HepG2 (cell line): ENCODE results near the gene CRLF1. TPM values are rescaled to one million over a fixed set of nuclear protein-coding genes. Genes with fewer than 3 reads are reported as not detected.

Source experiments
- CEBPB ChIP-seq: IDR thresholded peaks from 2 replicates; pipeline ENCODE4 v1.6.1; 2011; ENCODE audit warnings: low read depth, low read length, improper control_type of control experiment, borderline replicate concordance
- EHMT2 ChIP-seq: fragments of 200-600 bp; sonication (generic); IDR thresholded peaks from 2 replicates; pipeline ENCODE4 v1.7.0; 2017; ENCODE audit warnings: antibody characterized with exemption, low read depth, low read length, borderline replicate concordance
- MAF1 ChIP-seq: sonication (generic); formaldehyde crosslinking; IDR thresholded peaks from 2 replicates; pipeline ENCODE4 v1.5.0; 2020; ENCODE audit warnings: missing genetic modification reagents, borderline replicate concordance
- REST ChIP-seq, 2 experiments: IDR thresholded peaks; 2 replicates each; pipeline ENCODE4 v1.6.1; 2011 to 2012; ENCODE audit warnings: low read length in 2 of 2, borderline replicate concordance in 1 of 2, low read depth in 1 of 2, mild to moderate bottlenecking in 1 of 2, moderate library complexity in 1 of 2
- SIX4 ChIP-seq: sonication (generic); formaldehyde crosslinking; IDR thresholded peaks from 2 replicates; pipeline ENCODE4 v1.4.0; 2020; ENCODE audit warnings: missing genetic modification reagents
- SRSF4 ChIP-seq: fragments of 200-400 bp; formaldehyde crosslinking; IDR thresholded peaks from one replicate; pipeline ENCODE4 v1.6.1; 2018; ENCODE audit warnings: mild to moderate bottlenecking, low read depth, low read length, moderate library complexity; ENCODE audit not compliant: poor library complexity, severe bottlenecking
- ZBTB46 ChIP-seq: sonication (generic); formaldehyde crosslinking; IDR thresholded peaks from 2 replicates; pipeline ENCODE4 v1.4.0; 2020; ENCODE audit warnings: mild to moderate bottlenecking, missing genetic modification reagents, borderline replicate concordance
- ZC3H4 ChIP-seq: sonication (generic); formaldehyde crosslinking; IDR thresholded peaks from 2 replicates; pipeline ENCODE4 v1.4.0; 2020; ENCODE audit warnings: missing genetic modification reagents, borderline replicate concordance
- ZNF230 ChIP-seq: sonication (generic); formaldehyde crosslinking; IDR thresholded peaks from 2 replicates; pipeline ENCODE4 v1.4.0; 2020; ENCODE audit warnings: mild to moderate bottlenecking, missing genetic modification reagents
- ZNF234 ChIP-seq: sonication (generic); formaldehyde crosslinking; conservative IDR thresholded peaks from 2 replicates; pipeline ENCODE4 v1.5.1; 2020; ENCODE audit warnings: mild to moderate bottlenecking, missing genetic modification reagents
- ZNF337 ChIP-seq: sonication (generic); formaldehyde crosslinking; IDR thresholded peaks from 2 replicates; pipeline ENCODE4 v1.5.1; 2020; ENCODE audit warnings: missing genetic modification reagents, low read depth, mild to moderate bottlenecking, borderline replicate concordance
- ZNF678 ChIP-seq: sonication (generic); formaldehyde crosslinking; IDR thresholded peaks from 2 replicates; pipeline ENCODE4 v1.4.0; 2020; ENCODE audit warnings: mild to moderate bottlenecking, missing genetic modification reagents
- ZNF710 ChIP-seq: sonication (generic); formaldehyde crosslinking; IDR thresholded peaks from 2 replicates; pipeline ENCODE4 v1.5.0; 2020; ENCODE audit warnings: mild to moderate bottlenecking, missing genetic modification reagents, borderline replicate concordance
- ZZZ3 ChIP-seq: sonication (generic); formaldehyde crosslinking; IDR thresholded peaks from 2 replicates; pipeline ENCODE4 v1.4.0; 2020; ENCODE audit warnings: missing genetic modification reagents, mild to moderate bottlenecking, borderline replicate concordance
- polyA plus RNA-seq, 8 experiments: library from polyadenylated mRNA; depleted of rRNA in 3 of 8; stranded (reverse) in 7 of 8; unstranded in 1 of 8; fragments of >200 nt; fragmentation: Illumina TruSeq in 4 of 8; extraction: Trizol in 4 of 8; gene quantifications; 2 replicates each; pipeline versions ENCODE4 v1.2.1 to v1.2.3, GENCODE V29; 2011 to 2016; ENCODE audit warnings: low read depth in 4 of 8, missing spikeins in 1 of 8, mixed read lengths in 1 of 8; ENCODE audit not compliant: insufficient read depth in 1 of 8
- total RNA-seq, 5 experiments: library from RNA; depleted of rRNA; stranded (reverse); fragments of >200 nt; fragmentation: Illumina TruSeq; extraction: Trizol; gene quantifications; 2 replicates each; pipeline ENCODE4 v1.2.3, GENCODE V29; 2016; ENCODE audit warnings: low read depth in 1 of 5
- TF ChIP-seq, protein P1 (sequence below): sonication (generic); formaldehyde crosslinking; IDR thresholded peaks from 2 replicates; pipeline ENCODE4 v1.5.0; 2020; ENCODE audit warnings: missing genetic modification reagents
- TF ChIP-seq, protein P2 (sequence below): sonication (generic); formaldehyde crosslinking; IDR thresholded peaks from 2 replicates; pipeline ENCODE4 v1.4.0; 2020; ENCODE audit warnings: missing genetic modification reagents; ENCODE audit errors: not compliant biosample characterization

CRLF1 gene
- total and polyA plus RNA-seq, 2 of the 13 experiments (the other 11 are each of a cell fraction or from before 2014, with no cell fraction given) = 217 to 296 TPM

GRCh38 chr19:18605546-18606280, 886 bp downstream of the CRLF1 start (continued):
- TF ChIP-seq ZNF710 (no peak), MAF1 (no peak), ZNF230 (CRISPR knock-in tag) (no peak), CEBPB (no peak), SIX4 (CRISPR knock-in tag) (no peak), ZC3H4 (CRISPR knock-in tag) (no peak), ZNF234 (no peak), ZBTB46 (CRISPR knock-in tag) (no peak), ZZZ3 (no peak), SRSF4 (no peak), ZNF678 (CRISPR knock-in tag) (no peak), ZNF337 (no peak), EHMT2 (no peak), REST (IDR thresholded peaks at IDR 0.05; ENCODE audit: borderline replicate concordance in 1 of 2, low read depth in 1 of 2, low read length in 2 of 2) (no peak)
- TF ChIP-seq, protein P1, sequence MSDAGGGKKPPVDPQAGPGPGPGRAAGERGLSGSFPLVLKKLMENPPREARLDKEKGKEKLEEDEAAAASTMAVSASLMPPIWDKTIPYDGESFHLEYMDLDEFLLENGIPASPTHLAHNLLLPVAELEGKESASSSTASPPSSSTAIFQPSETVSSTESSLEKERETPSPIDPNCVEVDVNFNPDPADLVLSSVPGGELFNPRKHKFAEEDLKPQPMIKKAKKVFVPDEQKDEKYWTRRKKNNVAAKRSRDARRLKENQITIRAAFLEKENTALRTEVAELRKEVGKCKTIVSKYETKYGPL (CRISPR knock-in tag) = no peak
- TF ChIP-seq, protein P2, sequence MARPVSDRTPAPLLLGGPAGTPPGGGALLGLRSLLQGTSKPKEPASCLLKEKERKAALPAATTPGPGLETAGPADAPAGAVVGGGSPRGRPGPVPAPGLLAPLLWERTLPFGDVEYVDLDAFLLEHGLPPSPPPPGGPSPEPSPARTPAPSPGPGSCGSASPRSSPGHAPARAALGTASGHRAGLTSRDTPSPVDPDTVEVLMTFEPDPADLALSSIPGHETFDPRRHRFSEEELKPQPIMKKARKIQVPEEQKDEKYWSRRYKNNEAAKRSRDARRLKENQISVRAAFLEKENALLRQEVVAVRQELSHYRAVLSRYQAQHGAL (CRISPR knock-in tag) = no peak
- TF ChIP-seq, all 625 proteins: peak for 81
